GM12878 (cell line): ENCODE results near the gene MIOS. TPM values are rescaled to one million over a fixed set of nuclear protein-coding genes. Genes with fewer than 3 reads are reported as not detected.

Source experiments
- ATAC-seq: fragments of 200-7000 bp; cut with Tn5 transposase; 3 replicates; pipeline ENCODE4 v1.9.1; 2020; ENCODE audit warnings: mild to moderate bottlenecking, moderate library complexity
- BruUV-seq: library from RNA; stranded (reverse); fragments of 400-500 nt; replicated peaks from 2 replicates; lab custom pipeline; 2021; lab: Mats Ljungman, UMichigan
- CTCF ChIA-PET: fragments of 300-600 bp; sonication (Branson Sonifier 250); formaldehyde crosslinking; extraction: SDS; loops from one replicate; lab custom pipeline; 2021; ENCODE audit warnings: inconsistent platforms; lab: Yijun Ruan, JAX
- POLR2A ChIA-PET: fragments of 350-600 bp; formaldehyde crosslinking; extraction: SDS; loops from one replicate; lab custom pipeline; 2021; ENCODE audit warnings: inconsistent platforms; lab: Charles Lee
- RAD21 ChIA-PET: fragments of 300-600 bp; sonication (Branson Sonifier 250); formaldehyde crosslinking; loops from one replicate; lab custom pipeline; 2023; ENCODE audit warnings: antibody characterized with exemption; ENCODE audit not compliant: unreplicated experiment; lab: Charles Lee
- SMC1A ChIA-PET: fragments of 300-600 bp; sonication (Branson Sonifier 250); formaldehyde crosslinking; loops from one replicate; lab custom pipeline; 2023; ENCODE audit not compliant: unreplicated experiment, uncharacterized antibody; lab: Charles Lee
- DNase-seq: peaks from one replicate; pipeline ENCODE4 v3.0.0-alpha.2; 2011; ENCODE audit warnings: low read depth, low spot score
- FAIRE-seq: peaks from 3 replicates; lab custom pipeline; 2011; peaks lifted over from hg19 to GRCh38; lab: Jason Lieb, UNC
- H2AFZ ChIP-seq: 2 replicates; pipeline ENCODE4 v1.6.0; 2011; ENCODE audit warnings: low read depth, low read length, control low read depth; ENCODE audit not compliant: control insufficient read depth
- H3K27ac ChIP-seq: 2 replicates; pipeline ENCODE4 v1.5.1; 2011; ENCODE audit warnings: control low read depth; ENCODE audit not compliant: control insufficient read depth, insufficient read depth
- H3K27me3 ChIP-seq, 2 experiments: replicated peaks in 1 of 2; 2 replicates each; pipeline versions ENCODE4 v1.6.0 to v1.6.1; 2011; ENCODE audit warnings: low read length in 1 of 2; ENCODE audit not compliant: control insufficient read depth in 2 of 2, insufficient read depth in 2 of 2
- H3K36me3 ChIP-seq, 2 experiments: 2 replicates each; pipeline ENCODE4 v1.5.1; 2011; ENCODE audit warnings: low read length in 1 of 2; ENCODE audit not compliant: control insufficient read depth in 2 of 2, insufficient read depth in 2 of 2
- H3K4me1 ChIP-seq: 2 replicates; pipeline ENCODE4 v1.6.1; 2011; ENCODE audit warnings: mild to moderate bottlenecking, low read length, moderate library complexity, mixed read lengths; ENCODE audit not compliant: control insufficient read depth, insufficient read depth
- H3K4me2 ChIP-seq: 2 replicates; pipeline ENCODE4 v1.6.0; 2011; ENCODE audit warnings: control low read depth; ENCODE audit not compliant: control insufficient read depth, insufficient read depth
- H3K4me3 ChIP-seq: fragments of 200-600 bp; sonication (generic); 2 replicates; pipeline ENCODE4 v1.5.1; 2016
- H3K79me2 ChIP-seq: 2 replicates; pipeline ENCODE4 v1.6.0; 2011; ENCODE audit warnings: low read length; ENCODE audit not compliant: control insufficient read depth, insufficient read depth
- H3K9ac ChIP-seq: 2 replicates; pipeline ENCODE4 v1.8.0; 2011; ENCODE audit warnings: low read length, control low read depth, mixed read lengths; ENCODE audit not compliant: control insufficient read depth, insufficient read depth
- H3K9me3 ChIP-seq: replicated peaks from 3 replicates; pipeline ENCODE4 v1.5.1; 2011; ENCODE audit warnings: mild to moderate bottlenecking, low read length; ENCODE audit not compliant: control insufficient read depth, insufficient read depth
- H4K20me1 ChIP-seq: 2 replicates; pipeline ENCODE4 v1.6.0; 2011; ENCODE audit not compliant: control insufficient read depth, insufficient read depth
- BRCA1 ChIP-seq: IDR thresholded peaks from 2 replicates; pipeline ENCODE4 v1.6.1; 2011; ENCODE audit warnings: low read depth, low read length, improper control_type of control experiment
- SPI1 ChIP-seq: IDR thresholded peaks from 2 replicates; pipeline ENCODE4 v1.6.1; 2011; ENCODE audit warnings: low read depth, mild to moderate bottlenecking, low read length, moderate library complexity, borderline replicate concordance; ENCODE audit not compliant: insufficient read depth
- TAF1 ChIP-seq: IDR thresholded peaks from 2 replicates; pipeline ENCODE4 v1.6.1; 2011; ENCODE audit warnings: mild to moderate bottlenecking, low read depth, low read length, borderline replicate concordance
- ZNF24 ChIP-seq: fragments of 450-650 bp; IDR thresholded peaks from 2 replicates; pipeline ENCODE4 v1.6.1; 2017; ENCODE audit warnings: antibody characterized with exemption, mild to moderate bottlenecking
- WGBS: methylation state at CpG from one replicate; pipeline ENCODE4 v1.1.6; 2016; ENCODE audit warnings: low lambda C conversion rate; ENCODE audit not compliant: insufficient replicate concordance, insufficient coverage; ENCODE audit errors: missing lambda C conversion rate; 5-methylcytosine and 5-hydroxymethylcytosine counted together
- in situ Hi-C: fragments of 300-500 bp; cut with MboI; formaldehyde crosslinking; loops from 9 replicates; pipeline ENCODE4 v1.14.3; 2018; ENCODE audit warnings: mixed read lengths
- intact Hi-C: fragments of 100-400 bp; cut with micrococcal nuclease; formaldehyde crosslinking; loops from one replicate; pipeline ENCODE4 v1.14.2; 2022; ENCODE audit not compliant: unreplicated experiment
- polyA plus RNA-seq, 11 experiments: library from polyadenylated mRNA; depleted of rRNA in 4 of 11; unstranded in 6 of 11; stranded (reverse) in 5 of 11; fragments of >200 nt; fragmentation: Nextera tagmentation in 4 of 11; fragmentation: Illumina TruSeq in 1 of 11; extraction: Ambion mirVana in 4 of 11; extraction: Trizol in 1 of 11; gene quantifications; 1 replicate in 1 of 11; 2 replicates in 10 of 11; pipeline versions ENCODE4 v1.2.1 to v1.2.3, GENCODE V29; 2011 to 2016; ENCODE audit warnings: inconsistent platforms in 2 of 11, missing spikeins in 2 of 11, low read depth in 1 of 11
- total RNA-seq, 4 experiments: library from RNA; depleted of rRNA in 3 of 4; stranded (reverse); fragments of >200 nt in 3 of 4; fragmentation: Illumina TruSeq in 1 of 4; extraction: Trizol in 1 of 4; gene quantifications; 2 replicates each; pipeline versions ENCODE4 v1.2.1 to v1.2.3, GENCODE V29; 2013 to 2021

MIOS gene
- total and polyA plus RNA-seq, 10 of the 15 experiments (the other 5 are each of a cell fraction or from before 2014, with no cell fraction given) = 13.1 to 94.9 (median 54.2) TPM

DNA sequence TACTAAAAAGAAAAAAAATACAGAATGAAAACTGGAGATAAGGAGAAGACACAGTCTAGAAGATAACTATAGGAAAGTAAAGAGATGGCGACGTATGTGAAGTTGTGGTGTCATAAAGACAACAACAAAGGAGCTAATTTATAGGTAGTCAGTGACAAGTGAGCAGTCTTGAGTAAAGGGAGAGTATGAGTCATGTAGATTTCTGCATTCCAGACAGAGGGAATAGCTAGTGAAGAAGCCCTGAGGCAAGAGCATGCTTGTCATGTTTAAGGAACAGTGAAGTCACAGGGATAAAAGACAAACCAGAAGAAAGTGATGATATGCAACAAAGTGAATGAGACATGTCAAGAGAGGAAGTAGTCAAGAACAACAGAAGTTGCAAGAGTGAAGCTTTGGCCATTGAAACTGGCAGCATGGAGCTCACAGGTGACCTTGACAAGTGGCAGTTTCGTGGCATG lies 2.3 kb upstream of the MIOS start:
- TF ChIP-seq BRCA1 (no peak), SPI1 (peak; percentile 42; the same call in 1 of the 2 replicates)
- SMC1A ChIA-PET = interaction anchor here (0.9 to 1.9 kb wide), 4 partner anchors 14 to 117 kb away, joined by 3 to 4 read pairs (median 4); no protein-coding TSS in a partner anchor
- Histone ChIP-seq H3K4me1 (0 out of 2 replicates have a peak, but pooled peaks cover 3% of the 10 kb centered on the region), H3K9me3 (no peaks in the 10 kb centered on the region), H3K79me2 (peaks cover 25% of the 10 kb centered on the region), H2AFZ (no peak overlapping the region), H3K27me3 (no peaks in the 10 kb centered on the region), H3K4me3 (no peak overlapping the region), H3K27ac (no peak overlapping the region), H3K4me2 (no peak overlapping the region), H4K20me1 (no peaks in the 10 kb centered on the region), H3K36me3 (no peaks in the 10 kb centered on the region), H3K9ac (no peak overlapping the region)
- CTCF ChIA-PET = interaction anchor here (0.7 to 1.3 kb wide), 5 partner anchors 21 to 653 kb away, joined by 3 to 5 read pairs (median 4); no protein-coding TSS in a partner anchor
- FAIRE-seq = no peak
- 78% methylated on average over 3 of the region's 3 CpGs for WGBS
- ATAC-seq = no peak
- in situ Hi-C loops (no loop called here), intact Hi-C loops (no loop called here)
- no peak for DNase-seq
- POLR2A ChIA-PET = interaction anchor here (0.6 kb wide), 1 partner anchor 14 kb away, joined by 3 read pairs; no protein-coding TSS in a partner anchor
- RAD21 ChIA-PET = interaction anchor here (1.3 to 1.9 kb wide), 2 partner anchors 21 to 377 kb away, joined by 4 to 5 read pairs; no protein-coding TSS in a partner anchor
- no TSS peak for BruUV-seq

DNA sequence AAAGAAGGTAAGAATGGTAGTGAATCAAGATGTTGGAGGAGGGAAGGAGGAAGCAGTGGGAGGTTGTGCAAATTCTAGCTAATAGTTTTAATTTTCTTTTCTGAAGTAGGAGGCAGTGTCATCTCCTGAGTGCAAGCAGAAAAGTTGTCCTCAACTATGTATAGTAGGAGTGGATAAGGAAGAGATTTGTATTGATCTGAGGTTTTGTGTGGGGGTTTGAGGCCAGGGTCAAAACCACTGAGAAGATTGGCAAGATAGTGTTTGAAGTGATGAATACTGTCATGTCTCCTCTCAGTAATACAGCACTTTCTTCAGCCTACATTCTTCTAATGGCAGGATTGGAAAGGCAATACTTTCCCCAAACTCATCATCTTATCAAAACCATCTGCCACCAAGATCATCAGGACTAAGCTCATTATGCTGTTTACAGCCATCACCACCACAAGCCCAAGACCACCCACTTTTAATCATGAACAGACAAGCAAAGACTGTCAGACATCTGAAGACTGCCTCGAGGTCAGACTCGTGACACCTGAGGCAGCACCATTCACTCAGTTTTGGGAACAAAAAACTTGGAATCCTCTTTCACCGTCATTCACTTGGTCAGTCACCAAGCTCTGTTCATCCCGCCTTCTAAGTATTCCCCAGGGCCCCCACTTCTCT lies 1.5 kb upstream of the MIOS start:
- H3K9me3 ChIP-seq = no peaks in the 10 kb centered on the region
- H3K27ac ChIP-seq = no peak overlapping the region
- no peak overlapping the region for H3K4me2 ChIP-seq
- H3K4me1 ChIP-seq = 0 out of 2 replicates have a peak, but pooled peaks cover 3% of the 10 kb centered on the region
- no peak overlapping the region for H2AFZ ChIP-seq
- FAIRE-seq (no peak), DNase-seq (no peak), ATAC-seq (no peak)
- ChIA-PET SMC1A (interaction anchor here (0.7 to 1.9 kb wide), 4 partner anchors 15 to 383 kb away, joined by 3 to 4 read pairs (median 4); no protein-coding TSS in a partner anchor), CTCF (interaction anchor here (0.8 kb wide), 1 partner anchor 652 kb away, joined by 3 read pairs; no protein-coding TSS in a partner anchor), RAD21 (interaction anchor here (1.3 to 1.9 kb wide), 2 partner anchors 20 to 377 kb away, joined by 4 to 5 read pairs; no protein-coding TSS in a partner anchor), POLR2A (interaction anchor here (0.6 kb wide), 1 partner anchor 14 kb away, joined by 3 read pairs; no protein-coding TSS in a partner anchor)
- TF ChIP-seq TAF1 (no peak), ZNF24 (no peak)
- no peaks in the 10 kb centered on the region for H4K20me1 ChIP-seq
- no peak overlapping the region for H3K4me3 ChIP-seq
- no peak overlapping the region for H3K9ac ChIP-seq
- H3K36me3 ChIP-seq = no peaks in the 10 kb centered on the region
- BruUV-seq = no TSS peak
- no peaks in the 10 kb centered on the region for H3K27me3 ChIP-seq
- H3K79me2 ChIP-seq = peaks cover 33% of the 10 kb centered on the region
- in situ Hi-C loops (no loop called here), intact Hi-C loops (loop anchor here (5.0 kb wide), 4 partner anchors 252 to 552 kb away; partner anchors contain the start of gene GLCCI1)
- 97% methylated on average over 4 of the region's 4 CpGs for WGBS
